Kidney glomerular epithelial cell (primary cell): ENCODE measurements around the gene LPAR3.

Source experiments
- DNase-seq: peaks from one replicate; lab custom pipeline; 2025; lab: John Stamatoyannopoulos, UW

The LPAR3 gene

GRCh38 chr1:84827976-84828375, 65.0 kb downstream of the LPAR3 start:
- no peak for DNase-seq

- no peak for DNase-seq
Observed at GRCh38 chr1:84827555-84827954, 65.5 kb downstream of the LPAR3 start.

- DNase-seq, result no peak
Observed at GRCh38 chr1:84825161-84825560, 67.8 kb downstream of the LPAR3 start.

- no peak for DNase-seq
Observed at GRCh38 chr1:84823991-84824390, 69.0 kb downstream of the LPAR3 start.

- no peak for DNase-seq
Observed at GRCh38 chr1:84823511-84823910, 69.5 kb downstream of the LPAR3 start.

- DNase-seq, result no peak
Observed at GRCh38 chr1:84810343-84810742, 82.7 kb downstream of the LPAR3 start.

GRCh38 chr1:84809023-84809422, 84.0 kb downstream of the LPAR3 start:
- no peak for DNase-seq

GRCh38 chr1:84803604-84804003, 89.4 kb downstream of the LPAR3 start:
- no peak for DNase-seq

GRCh38 chr1:84802567-84803232, 90.3 kb downstream of the LPAR3 start:
- DNase-seq, result no peak

- no peak for DNase-seq
Observed at GRCh38 chr1:84800090-84801073, 92.6 kb downstream of the LPAR3 start.

GRCh38 chr1:84797603-84798002, 95.4 kb downstream of the LPAR3 start:
- DNase-seq, result no peak

- DNase-seq, result peak; percentile 8
Observed at GRCh38 chr1:84795966-84796600, 96.9 kb downstream of the LPAR3 start.

GRCh38 chr1:84795213-84795612, 97.8 kb downstream of the LPAR3 start:
- DNase-seq, result no peak

GRCh38 chr1:84792421-84792820, 100.6 kb downstream of the LPAR3 start:
- DNase-seq, result no peak

- no peak for DNase-seq
Observed at GRCh38 chr1:84789014-84789413, 104.0 kb downstream of the LPAR3 start.

- DNase-seq, result no peak
Observed at GRCh38 chr1:84785271-84786036, 107.6 kb downstream of the LPAR3 start.

- DNase-seq, result no peak
Observed at GRCh38 chr1:84782881-84783280, 110.1 kb downstream of the LPAR3 start.

GRCh38 chr1:84781946-84782771, 110.8 kb downstream of the LPAR3 start:
- no peak for DNase-seq

- no peak for DNase-seq
Observed at GRCh38 chr1:84780000-84780716, 112.8 kb downstream of the LPAR3 start.

GRCh38 chr1:84776639-84777038, 116.4 kb downstream of the LPAR3 start:
- DNase-seq, result no peak
